Measurements from ENCODE around the gene NDST1.

Gene NDST1

GRCh38 chr5:150585781-150586341 is 77.9 kb downstream of the NDST1 start:
- H3K27ac ChIP-seq, result no peak overlapping the region
- no peak for TF ChIP-seq CTCF (conservative IDR thresholded peaks at IDR 0.05)

DNA sequence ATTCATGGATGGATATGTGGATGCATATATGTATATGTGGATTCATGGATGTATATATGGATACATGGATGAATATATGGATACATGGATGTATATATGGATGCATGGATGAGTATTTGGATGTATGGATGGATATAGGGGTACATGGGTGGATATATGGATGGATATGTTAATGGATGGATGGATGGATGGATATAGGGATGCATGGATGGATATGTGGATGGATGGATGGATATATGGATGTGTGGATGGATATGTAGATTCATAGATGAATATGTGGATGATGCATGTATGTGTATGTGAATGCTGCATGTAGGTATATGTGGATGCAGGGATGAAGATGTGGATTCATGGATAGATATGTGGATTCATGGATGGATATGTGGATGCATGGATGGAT is 79.1 kb downstream of the NDST1 start:
- TF ChIP-seq CTCF (conservative IDR thresholded peaks at IDR 0.05), result no peak
- H3K27ac ChIP-seq, result no peak overlapping the region

- no peak overlapping the region for H3K27ac ChIP-seq
- no peak for TF ChIP-seq CTCF (conservative IDR thresholded peaks at IDR 0.05)
Measured at GRCh38 chr5:150587856-150588595, 80.1 kb downstream of the NDST1 start.

- H3K27ac ChIP-seq, result no peak overlapping the region
- no peak for TF ChIP-seq CTCF (conservative IDR thresholded peaks at IDR 0.05)
Measured at GRCh38 chr5:150588596-150588890, 80.6 kb downstream of the NDST1 start.

- no peak overlapping the region for H3K27ac ChIP-seq
- no peak for TF ChIP-seq CTCF (conservative IDR thresholded peaks at IDR 0.05)
Measured at GRCh38 chr5:150589862-150590601, 82.1 kb downstream of the NDST1 start.

DNA sequence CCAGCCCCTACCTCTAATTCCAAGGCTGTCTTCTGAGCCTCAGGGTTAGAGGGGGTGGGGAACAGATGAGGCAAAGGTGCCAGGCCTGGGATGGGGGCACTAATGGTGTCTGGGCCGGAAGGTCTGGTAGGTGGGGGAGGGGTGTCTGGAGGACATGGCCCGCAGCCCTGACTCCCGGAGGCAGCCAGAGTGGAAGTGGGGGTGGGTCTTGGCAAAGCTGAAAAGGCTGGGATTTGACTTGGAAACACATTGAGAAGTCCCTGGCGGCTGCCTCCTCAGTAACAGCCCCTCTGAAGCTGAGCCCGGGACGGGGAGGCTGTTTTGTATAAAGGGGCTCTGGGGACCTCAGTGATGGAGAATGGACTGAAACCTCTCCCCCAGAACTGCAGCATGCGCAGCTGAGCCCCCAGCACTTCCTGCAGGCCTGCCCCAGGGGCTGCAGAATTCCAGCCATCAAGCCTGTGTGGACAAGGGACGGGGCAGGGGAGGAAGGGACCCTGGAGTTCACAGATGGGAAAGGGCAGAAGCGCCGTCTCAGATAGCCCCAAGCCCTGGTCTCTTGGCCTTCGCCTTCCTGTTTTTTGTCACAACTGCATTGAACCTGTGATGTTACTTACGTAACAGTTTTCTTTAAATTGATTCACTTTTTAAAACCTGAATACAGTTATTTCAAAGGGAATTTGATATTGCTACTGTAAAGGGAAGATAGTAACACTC is 83.2 kb downstream of the NDST1 start:
- H3K27ac ChIP-seq, result no peak overlapping the region; the same call in 1 of the 2 replicates
- TF ChIP-seq CTCF (conservative IDR thresholded peaks at IDR 0.05), result no peak

GRCh38 chr5:150593593-150593992 is 85.7 kb downstream of the NDST1 start:
- TF ChIP-seq CTCF (conservative IDR thresholded peaks at IDR 0.05), result no peak

More at GRCh38 chr5:150593593-150593992, 85.7 kb downstream of the NDST1 start:
- no peak overlapping the region for H3K27ac ChIP-seq

Measured in VCaP (cell line).